ENCODE results near the gene MYL6.

Gene MYL6

GRCh38 chr12:56190695-56191155 is 32.6 kb downstream of the MYL6 start:
- no peak for DNase-seq

- no peak for DNase-seq
Observed at GRCh38 chr12:56192582-56192981, 34.4 kb downstream of the MYL6 start.

- no peak for DNase-seq
Observed at GRCh38 chr12:56193025-56193578, 34.9 kb downstream of the MYL6 start.

GRCh38 chr12:56196818-56197550 is 38.8 kb downstream of the MYL6 start:
- DNase-seq: peak; percentile 13

GRCh38 chr12:56197921-56198635 is 39.9 kb downstream of the MYL6 start:
- no peak for DNase-seq

- no peak for DNase-seq
Observed at GRCh38 chr12:56198836-56199235, 40.7 kb downstream of the MYL6 start.

- DNase-seq: no peak
Observed at GRCh38 chr12:56202366-56202765, 44.2 kb downstream of the MYL6 start.

- no peak for DNase-seq
Observed at GRCh38 chr12:56202838-56203237, 44.7 kb downstream of the MYL6 start.

GRCh38 chr12:56204275-56204674 is 46.1 kb downstream of the MYL6 start:
- no peak for DNase-seq

- DNase-seq: no peak
Observed at GRCh38 chr12:56205445-56205844, 47.3 kb downstream of the MYL6 start.

- no peak for DNase-seq
Observed at GRCh38 chr12:56206452-56207166, 48.5 kb downstream of the MYL6 start.

GRCh38 chr12:56208006-56208405 is 49.8 kb downstream of the MYL6 start:
- DNase-seq: no peak
